A673 (cell line): ENCODE measurements around the gene ATP10B. TPM values are rescaled to one million over a fixed set of nuclear protein-coding genes. Genes with fewer than 3 reads are reported as not detected.
A peak's percentile ranks its signal among the peaks of the same experiment; 100 is the strongest.
"Not testable (repeated sequence)": the region's sequence is repeated elsewhere in the genome, so short reads cannot be mapped to it uniquely, and the experiment has no call there.

Experiments
- Bru-seq: library from RNA; stranded (reverse); fragments of 400-500 nt; gene quantifications from one replicate; lab custom pipeline; 2021; lab: Mats Ljungman, UMichigan
- BruChase-seq, 2 experiments: library from RNA; stranded (reverse); fragments of 400-500 nt; gene quantifications; one replicate each; lab custom pipeline; 2021; lab: Mats Ljungman, UMichigan
- BruUV-seq: library from RNA; stranded (reverse); fragments of 400-500 nt; replicated peaks from 2 replicates; lab custom pipeline; 2021; lab: Mats Ljungman, UMichigan
- CTCF ChIA-PET: fragments of 300-600 bp; sonication (Branson Sonifier 250); formaldehyde crosslinking; loops from one replicate; lab custom pipeline; 2022; ENCODE audit warnings: antibody characterized with exemption; lab: Charles Lee
- POLR2A ChIA-PET: fragments of 300-600 bp; sonication (Branson Sonifier 250); formaldehyde crosslinking; loops from one replicate; lab custom pipeline; 2022; ENCODE audit warnings: antibody characterized with exemption; ENCODE audit not compliant: low non-redundant PET; lab: Charles Lee
- DNase-seq: peaks from one replicate; pipeline ENCODE4 v3.0.0-alpha.2; 2015; ENCODE audit warnings: low spot score
- H3K27ac ChIP-seq: fragments of 200-600 bp; sonication (generic); 2 replicates; pipeline ENCODE4 v1.5.1; 2016; ENCODE audit warnings: mixed run types, low read depth, mild to moderate bottlenecking, mixed read lengths, antibody characterized with exemption, low read length; ENCODE audit not compliant: poor library complexity, severe bottlenecking
- H3K27me3 ChIP-seq: fragments of 200-600 bp; sonication (generic); replicated peaks from 2 replicates; pipeline ENCODE4 v1.6.1; 2017; ENCODE audit warnings: mixed run types, low read depth, mild to moderate bottlenecking, mixed read lengths, antibody characterized with exemption, low read length; ENCODE audit not compliant: insufficient read depth, poor library complexity
- H3K36me3 ChIP-seq: fragments of 200-600 bp; sonication (generic); 2 replicates; pipeline ENCODE4 v1.6.1; 2016; ENCODE audit warnings: mixed run types, mild to moderate bottlenecking, mixed read lengths, antibody characterized with exemption, low read length; ENCODE audit not compliant: insufficient read depth, poor library complexity, severe bottlenecking
- H3K4me1 ChIP-seq: fragments of 200-600 bp; sonication (generic); 2 replicates; pipeline ENCODE4 v1.6.1; 2017; ENCODE audit warnings: mixed run types, mild to moderate bottlenecking, mixed read lengths, antibody characterized with exemption, low read length; ENCODE audit not compliant: insufficient read depth, poor library complexity, severe bottlenecking
- H3K4me3 ChIP-seq: fragments of 200-600 bp; sonication (generic); 2 replicates; pipeline ENCODE4 v1.5.1; 2016; ENCODE audit warnings: low read depth, mixed run types, mild to moderate bottlenecking, mixed read lengths, low read length; ENCODE audit not compliant: poor library complexity, severe bottlenecking
- H3K9me3 ChIP-seq: fragments of 200-600 bp; sonication (generic); 2 replicates; pipeline ENCODE4 v1.6.1; 2016; ENCODE audit warnings: mixed run types, low read depth, mild to moderate bottlenecking, mixed read lengths, antibody characterized with exemption, low read length; ENCODE audit not compliant: poor library complexity, severe bottlenecking
- CTCF ChIP-seq: fragments of 300-800, 200-600 bp; sonication (generic); conservative IDR thresholded peaks from 2 replicates; pipeline ENCODE4 v1.5.1; 2017; ENCODE audit warnings: low read depth, mild to moderate bottlenecking, antibody characterized with exemption, low read length, moderate library complexity, mixed read lengths
- EZH2 ChIP-seq: fragments of 200-600 bp; sonication (generic); IDR thresholded peaks from 2 replicates; pipeline ENCODE4 v1.6.1; 2017; ENCODE audit warnings: borderline replicate concordance, low read depth, mild to moderate bottlenecking, mixed read lengths, antibody characterized with exemption, low read length; ENCODE audit not compliant: poor library complexity, severe bottlenecking
- intact Hi-C: fragments of 100-400 bp; cut with micrococcal nuclease; formaldehyde crosslinking; loops from one replicate; pipeline ENCODE4 v1.10.0; 2022; ENCODE audit not compliant: unreplicated experiment
- long read RNA-seq: library from polyadenylated mRNA; stranded (forward); transcript quantifications from one replicate; pipeline ENCODE4 v2.0.0, GENCODE V29; 2022
- total RNA-seq: library from RNA; stranded (reverse); gene quantifications from 2 replicates; pipeline ENCODE4 v1.2.3, GENCODE V29; 2021

Gene ATP10B
- total RNA-seq (not detected in 2 replicates), Bru-seq, nascent RNA (percentile 1 among the genes with signal in this experiment), BruChase-seq, experiment 1, labeled RNA remaining after a 2-hour chase (percentile 0 among the genes with signal in this experiment), BruChase-seq, experiment 2, labeled RNA remaining after a 6-hour chase (percentile 1 among the genes with signal in this experiment)
- long read RNA-seq = 0 reads

GRCh38 chr5:160852049-160852448 lies at the start of gene ATP10B:
Gene ATP10B, minus strand, starts transcription at chr5:160852211. Its CDS starts 164,137 bp downstream, at chr5:160688074.
- TF ChIP-seq CTCF (no peak), EZH2 (no peak)
- ChIA-PET POLR2A (no interaction called here), CTCF (no interaction called here)
- no peak for DNase-seq
- Histone ChIP-seq H3K4me3 (no peak within 1 kb of the TSS), H3K27me3 (no peaks in the 10 kb centered on the region), H3K36me3 (no peaks in the 10 kb centered on the region), H3K27ac (no peak within 1 kb of the TSS), H3K9me3 (no peaks in the 10 kb centered on the region), H3K4me1 (no peaks in the 10 kb centered on the region)
- BruUV-seq = no TSS peak
- intact Hi-C loops = no loop called here

GRCh38 chr5:160901656-160902055 lies 49.6 kb upstream of the ATP10B start:
- Histone ChIP-seq H3K27me3 (peaks cover 3% of the 10 kb centered on the region), H3K9me3 (no peaks in the 10 kb centered on the region), H3K36me3 (no peaks in the 10 kb centered on the region), H3K4me3 (no peak overlapping the region), H3K27ac (no peak overlapping the region), H3K4me1 (no peaks in the 10 kb centered on the region)
- no peak for DNase-seq
- POLR2A ChIA-PET = no interaction called here
- BruUV-seq = no TSS peak
- TF ChIP-seq EZH2 (no peak), CTCF (no peak)
- CTCF ChIA-PET = no interaction called here
- intact Hi-C loops = no loop called here

GRCh38 chr5:160899735-160900134 lies 47.7 kb upstream of the ATP10B start:
- TF ChIP-seq EZH2 = no peak
- TF ChIP-seq CTCF = no peak
- no peaks in the 10 kb centered on the region for H3K36me3 ChIP-seq
- DNase-seq = no peak
- H3K27me3 ChIP-seq = peaks cover 3% of the 10 kb centered on the region
- ChIA-PET CTCF (no interaction called here), POLR2A (no interaction called here)
- intact Hi-C loops = no loop called here
- H3K9me3 ChIP-seq = no peaks in the 10 kb centered on the region
- no peaks in the 10 kb centered on the region for H3K4me1 ChIP-seq
- H3K27ac ChIP-seq = no peak overlapping the region
- H3K4me3 ChIP-seq = no peak overlapping the region
- no TSS peak for BruUV-seq

- H3K4me1 ChIP-seq, BruUV-seq, POLR2A ChIA-PET, intact Hi-C loops, H3K27me3 ChIP-seq, H3K27ac ChIP-seq, H3K36me3 ChIP-seq, DNase-seq, H3K4me3 ChIP-seq, CTCF ChIA-PET, H3K9me3 ChIP-seq: not testable (repeated sequence)
Measured at GRCh38 chr5:160893180-160893964, 41.4 kb upstream of the ATP10B start.
